K562 (cell line): Measurements from ENCODE around the gene ITGB5. TPM values are rescaled to one million over a fixed set of nuclear protein-coding genes. Genes with fewer than 3 reads are reported as not detected.

ENCODE experiments used
- ATAC-seq: fragments of 200-7000 bp; cut with Tn5 transposase; 3 replicates; pipeline ENCODE4 v1.9.1; 2020; ENCODE audit warnings: moderate library complexity
- BruUV-seq: library from RNA; stranded (reverse); fragments of 400-500 nt; replicated peaks from 2 replicates; lab custom pipeline; 2021; lab: Mats Ljungman, UMichigan
- CTCF ChIA-PET: fragments of 300-600 bp; formaldehyde crosslinking; extraction: SDS; loops from one replicate; lab custom pipeline; 2021; ENCODE audit warnings: low intra/inter-chr PET ratio; lab: Yijun Ruan, JAX
- POLR2A ChIA-PET: fragments of 300-600, 350-650 bp; sonication (Branson Sonifier 250); formaldehyde crosslinking; extraction: SDS; loops from one replicate; lab custom pipeline; 2021; ENCODE audit warnings: antibody characterized with exemption, inconsistent platforms; lab: Yijun Ruan, JAX
- DNase-seq, 4 experiments: peaks; one replicate each; pipeline versions ENCODE4 v3.0.0 to v3.0.0-alpha.2; 2011 to 2018; ENCODE audit warnings: low spot score in 3 of 4, mixed read lengths in 3 of 4; ENCODE audit errors: extremely low read depth in 1 of 4
- FAIRE-seq: peaks from 2 replicates; lab custom pipeline; 2011; peaks lifted over from hg19 to GRCh38; lab: Jason Lieb, UNC
- H2AFZ ChIP-seq: 2 replicates; pipeline ENCODE4 v1.6.0; 2011; ENCODE audit warnings: low read depth, low read length, control low read depth, inconsistent platforms
- H3K27ac ChIP-seq: fragments of 200-600 bp; 3 replicates; pipeline ENCODE4 v1.8.0; 2011; ENCODE audit warnings: low read depth, mild to moderate bottlenecking, control low read depth, inconsistent platforms, low read length, moderate library complexity, mixed read lengths; ENCODE audit errors: extremely low read depth
- H3K27me3 ChIP-seq, 2 experiments: fragments of 300-600 bp in 1 of 2; 2 replicates in 1 of 2; 3 replicates in 1 of 2; pipeline versions ENCODE4 v1.6.0 to v1.8.0; 2011; ENCODE audit warnings: inconsistent platforms in 2 of 2, low read length in 2 of 2, mild to moderate bottlenecking in 1 of 2, mixed read lengths in 1 of 2, moderate library complexity in 1 of 2; ENCODE audit not compliant: control insufficient read depth in 2 of 2, insufficient read depth in 2 of 2
- H3K36me3 ChIP-seq: fragments of 300-600 bp; 3 replicates; pipeline ENCODE4 v1.8.0; 2011; ENCODE audit warnings: mild to moderate bottlenecking, low read length, inconsistent platforms; ENCODE audit not compliant: control insufficient read depth, insufficient read depth
- H3K4me1 ChIP-seq, 2 experiments: fragments of 200-600 bp in 1 of 2; replicated peaks in 1 of 2; 2 replicates in 1 of 2; 3 replicates in 1 of 2; pipeline versions ENCODE4 v1.5.1 to v1.8.0; 2011; ENCODE audit warnings: inconsistent platforms in 2 of 2, low read length in 2 of 2, mild to moderate bottlenecking in 1 of 2, mixed read lengths in 1 of 2, moderate library complexity in 1 of 2; ENCODE audit not compliant: control insufficient read depth in 2 of 2, insufficient read depth in 2 of 2
- H3K4me2 ChIP-seq: 2 replicates; pipeline ENCODE4 v1.6.1; 2011; ENCODE audit warnings: low read length, control low read depth, inconsistent platforms, mixed read lengths; ENCODE audit not compliant: insufficient read depth
- H3K4me3 ChIP-seq: fragments of 200-600 bp; sonication (generic), shearing (Covaris generic); 2 replicates; pipeline ENCODE4 v1.5.1; 2016; ENCODE audit warnings: control low read depth, inconsistent platforms
- H3K79me2 ChIP-seq: fragments of 200-600 bp; 3 replicates; pipeline ENCODE4 v1.8.0; 2011; ENCODE audit warnings: low read length, inconsistent platforms; ENCODE audit not compliant: control insufficient read depth, insufficient read depth
- H3K9ac ChIP-seq, 2 experiments: 2 replicates each; pipeline versions ENCODE4 v1.6.0 to v1.6.1; 2011; ENCODE audit warnings: low read depth in 2 of 2, low read length in 2 of 2, control low read depth in 1 of 2, inconsistent platforms in 1 of 2, mild to moderate bottlenecking in 1 of 2, mixed read lengths in 1 of 2; ENCODE audit not compliant: insufficient read depth in 1 of 2
- H3K9me1 ChIP-seq: one replicate; pipeline ENCODE4 v1.6.0; 2011; ENCODE audit warnings: inconsistent platforms, mild to moderate bottlenecking, low read length, moderate library complexity; ENCODE audit not compliant: control insufficient read depth, insufficient read depth
- H3K9me3 ChIP-seq: replicated peaks from 2 replicates; pipeline ENCODE4 v1.5.1; 2011; ENCODE audit warnings: low read depth, low read length, inconsistent platforms; ENCODE audit not compliant: control insufficient read depth, insufficient read depth
- H4K20me1 ChIP-seq: replicated peaks from 2 replicates; pipeline ENCODE4 v1.6.1; 2011; ENCODE audit warnings: low read length, inconsistent platforms, mixed read lengths; ENCODE audit not compliant: control insufficient read depth, insufficient read depth
- CHCHD3 ChIP-seq: fragments of 250-450 bp; sonication (Bioruptor Pico); IDR thresholded peaks from 2 replicates; pipeline ENCODE4 v2.1.2; 2022; ENCODE audit warnings: mild to moderate bottlenecking
- IFI16 ChIP-seq: fragments of 250-450 bp; sonication (Bioruptor Pico); IDR thresholded peaks from 2 replicates; pipeline ENCODE4 v2.1.2; 2022; ENCODE audit warnings: mild to moderate bottlenecking, inconsistent platforms
- LARP7 ChIP-seq: fragments of 450-650 bp; IDR thresholded peaks from 2 replicates; pipeline ENCODE4 v1.6.1; 2016
- LCOR ChIP-seq: sonication (generic); formaldehyde crosslinking; IDR thresholded peaks from 2 replicates; pipeline ENCODE4 v1.8.0; 2022; ENCODE audit warnings: mild to moderate bottlenecking, missing genetic modification reagents
- LEF1 ChIP-seq: fragments of 450-650 bp; IDR thresholded peaks from 2 replicates; pipeline ENCODE4 v1.6.1; 2016; ENCODE audit warnings: mild to moderate bottlenecking
- MAZ ChIP-seq, 2 experiments: fragments of 450-650 bp in 1 of 2; sonication (generic) in 1 of 2; formaldehyde crosslinking; IDR thresholded peaks in 1 of 2; conservative IDR thresholded peaks in 1 of 2; 2 replicates each; pipeline versions ENCODE4 v1.4.0 to v1.5.0; 2020; ENCODE audit warnings: mild to moderate bottlenecking in 1 of 2, missing genetic modification reagents in 1 of 2
- NFE2 ChIP-seq: IDR thresholded peaks from 2 replicates; pipeline ENCODE4 v1.6.1; 2014; ENCODE audit warnings: antibody characterized with exemption, low read depth
- NFE2L1 ChIP-seq: fragments of 450-650 bp; IDR thresholded peaks from 2 replicates; pipeline ENCODE4 v1.6.1; 2016; ENCODE audit warnings: missing genetic modification characterization, low read depth, mild to moderate bottlenecking, missing compliant biosample characterization, moderate library complexity, borderline replicate concordance
- RBM39 ChIP-seq: fragments of 200-400 bp; formaldehyde crosslinking; optimal IDR thresholded peaks from 2 replicates; pipeline ENCODE3; 2018; ENCODE audit warnings: low read depth, low read length
- RUNX1 ChIP-seq: sonication (generic); IDR thresholded peaks from 2 replicates; pipeline ENCODE4 v1.6.1; 2016; ENCODE audit warnings: antibody characterized with exemption, low read depth
- SMARCA5 ChIP-seq: fragments of 450-650 bp; IDR thresholded peaks from 2 replicates; pipeline ENCODE4 v1.6.1; 2016
- TEAD4 ChIP-seq, 2 experiments: sonication (generic) in 1 of 2; formaldehyde crosslinking in 1 of 2; IDR thresholded peaks; 2 replicates each; pipeline versions ENCODE4 v1.6.1 to v1.8.0; 2012 to 2022; ENCODE audit warnings: borderline replicate concordance in 1 of 2, inconsistent platforms in 1 of 2, low read length in 1 of 2, mild to moderate bottlenecking in 1 of 2, missing genetic modification reagents in 1 of 2
- WGBS: fragments of 100-300 bp; shearing (Covaris generic); methylation state at CpG from one replicate; pipeline ENCODE4 v1.1.6; 2016; ENCODE audit warnings: low coverage, mixed read lengths; ENCODE audit not compliant: insufficient coverage; ENCODE audit errors: missing lambda C conversion rate; 5-methylcytosine and 5-hydroxymethylcytosine counted together
- in situ Hi-C: fragments of 300-500 bp; cut with MboI; formaldehyde crosslinking; loops from 4 replicates; pipeline ENCODE4 v1.15.0; 2018; ENCODE audit warnings: inconsistent platforms, mixed read lengths
- intact Hi-C: fragments of 100-400 bp; cut with micrococcal nuclease; formaldehyde crosslinking; loops from 2 replicates; pipeline ENCODE4 v1.14.2; 2022
- polyA plus RNA-seq, 8 experiments: library from polyadenylated mRNA; depleted of rRNA in 4 of 8; stranded (reverse) in 5 of 8; unstranded in 3 of 8; fragments of >200 nt; fragmentation: Nextera tagmentation in 2 of 8; fragmentation: Illumina TruSeq in 1 of 8; extraction: Ambion mirVana in 2 of 8; extraction: Trizol in 1 of 8; gene quantifications; 2 replicates each; pipeline versions ENCODE4 v1.2.1 to v1.2.3, GENCODE V29; 2011 to 2014; ENCODE audit warnings: inconsistent platforms in 1 of 8, missing spikeins in 1 of 8
- total RNA-seq, 7 experiments: library from RNA; depleted of rRNA in 6 of 7; stranded (reverse); fragments of >200 nt in 6 of 7; fragmentation: Illumina TruSeq in 2 of 7; extraction: Trizol in 2 of 7; gene quantifications; 2 replicates each; pipeline versions ENCODE4 v1.2.1 to v1.2.3, GENCODE V29; 2011 to 2021; ENCODE audit warnings: low replicate concordance in 1 of 7
- TF ChIP-seq, protein P1 (sequence below): fragments of 450-650 bp; IDR thresholded peaks from 2 replicates; pipeline ENCODE4 v1.7.1; 2018; ENCODE audit warnings: mild to moderate bottlenecking, low read depth; ENCODE audit not compliant: partially characterized antibody
- TF ChIP-seq, protein P2 (sequence below): sonication (generic); IDR thresholded peaks from 2 replicates; pipeline ENCODE4 v1.6.1; 2016
- TF ChIP-seq, protein P3 (sequence below): IDR thresholded peaks from 2 replicates; pipeline ENCODE4 v1.6.1; 2011; ENCODE audit warnings: borderline replicate concordance, low read depth, mild to moderate bottlenecking, moderate library complexity, low read length; ENCODE audit not compliant: insufficient read depth, poor library complexity, severe bottlenecking
- TF ChIP-seq, protein P4 (sequence below): fragments of 250-450 bp; sonication (Bioruptor Pico); IDR thresholded peaks from 2 replicates; pipeline ENCODE4 v1.9.0; 2021; ENCODE audit warnings: mild to moderate bottlenecking

ITGB5 gene
- total and polyA plus RNA-seq, 9 of the 15 experiments (the other 6 are each of a cell fraction or from before 2014, with no cell fraction given) = 1.7 to 46.8 (median 9.9) TPM

DNA sequence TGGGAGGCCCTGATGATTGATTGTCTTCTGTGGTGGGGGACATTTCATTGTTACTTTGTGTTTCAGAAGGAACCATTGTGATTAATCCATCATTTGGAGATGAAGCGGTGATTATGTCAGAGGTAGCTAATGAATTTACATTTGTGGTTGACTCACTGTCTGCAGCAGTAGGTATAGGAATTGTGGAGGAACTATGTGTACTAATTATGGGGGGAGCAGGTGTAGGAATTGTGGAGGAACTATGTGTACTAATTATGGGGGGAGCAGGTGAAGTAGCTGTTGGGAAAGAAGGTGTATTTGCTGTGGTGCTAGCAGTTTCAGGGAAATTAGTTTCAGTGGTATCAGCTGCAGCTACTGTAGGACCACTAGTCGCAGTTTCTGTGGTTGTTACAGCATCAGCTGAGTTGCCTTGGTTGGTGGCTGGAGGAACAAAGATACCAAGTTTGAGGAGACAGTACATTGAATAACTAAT, 40.4 kb upstream of the ITGB5 start:
- no peak overlapping the region for H3K4me3 ChIP-seq
- ATAC-seq (no peak), DNase-seq (no peak), FAIRE-seq (no peak)
- no peaks in the 10 kb centered on the region for H3K9me1 ChIP-seq
- H3K9ac ChIP-seq = no peak overlapping the region
- no peaks in the 10 kb centered on the region for H3K27me3 ChIP-seq
- CTCF ChIA-PET = no interaction called here
- H3K9me3 ChIP-seq = no peaks in the 10 kb centered on the region
- in situ Hi-C loops = loop anchor here (10.0 kb wide), 1 partner anchor 657 kb away; no protein-coding TSS in a partner anchor
- POLR2A ChIA-PET = interaction anchor here (0.5 kb wide), 1 partner anchor 667 kb away, joined by 4 read pairs; no protein-coding TSS in a partner anchor
- WGBS = 0% methylated on average over 2 of the region's 2 CpGs
- intact Hi-C loops = loop anchor here (2.0 to 5.0 kb wide), 3 partner anchors 60 to 655 kb away; no protein-coding TSS in a partner anchor
- H3K36me3 ChIP-seq = no peaks in the 10 kb centered on the region
- no peak overlapping the region for H3K27ac ChIP-seq
- no peak overlapping the region for H2AFZ ChIP-seq
- BruUV-seq = no TSS peak
- H3K79me2 ChIP-seq = no peaks in the 10 kb centered on the region
- no peaks in the 10 kb centered on the region for H3K4me1 ChIP-seq
- no peaks in the 10 kb centered on the region for H4K20me1 ChIP-seq
- H3K4me2 ChIP-seq = no peak overlapping the region
- TF ChIP-seq MAZ (CRISPR knock-in tag; conservative IDR thresholded peaks at IDR 0.05 in 1 of 2, IDR thresholded peaks at IDR 0.05 in 1 of 2) (no peak), LEF1 (no peak), SMARCA5 (no peak), LCOR (CRISPR knock-in tag) (no peak), RUNX1 (no peak), NFE2 (no peak), NFE2L1 (tag) (no peak), TEAD4 (IDR thresholded peaks at IDR 0.05; ENCODE audit: low read length) (no peak), TEAD4 (CRISPR knock-in tag; IDR thresholded peaks at IDR 0.05; ENCODE audit: borderline replicate concordance) (no peak), RBM39 (no peak), CHCHD3 (no peak), LARP7 (no peak), IFI16 (no peak)
- TF ChIP-seq, protein P1, sequence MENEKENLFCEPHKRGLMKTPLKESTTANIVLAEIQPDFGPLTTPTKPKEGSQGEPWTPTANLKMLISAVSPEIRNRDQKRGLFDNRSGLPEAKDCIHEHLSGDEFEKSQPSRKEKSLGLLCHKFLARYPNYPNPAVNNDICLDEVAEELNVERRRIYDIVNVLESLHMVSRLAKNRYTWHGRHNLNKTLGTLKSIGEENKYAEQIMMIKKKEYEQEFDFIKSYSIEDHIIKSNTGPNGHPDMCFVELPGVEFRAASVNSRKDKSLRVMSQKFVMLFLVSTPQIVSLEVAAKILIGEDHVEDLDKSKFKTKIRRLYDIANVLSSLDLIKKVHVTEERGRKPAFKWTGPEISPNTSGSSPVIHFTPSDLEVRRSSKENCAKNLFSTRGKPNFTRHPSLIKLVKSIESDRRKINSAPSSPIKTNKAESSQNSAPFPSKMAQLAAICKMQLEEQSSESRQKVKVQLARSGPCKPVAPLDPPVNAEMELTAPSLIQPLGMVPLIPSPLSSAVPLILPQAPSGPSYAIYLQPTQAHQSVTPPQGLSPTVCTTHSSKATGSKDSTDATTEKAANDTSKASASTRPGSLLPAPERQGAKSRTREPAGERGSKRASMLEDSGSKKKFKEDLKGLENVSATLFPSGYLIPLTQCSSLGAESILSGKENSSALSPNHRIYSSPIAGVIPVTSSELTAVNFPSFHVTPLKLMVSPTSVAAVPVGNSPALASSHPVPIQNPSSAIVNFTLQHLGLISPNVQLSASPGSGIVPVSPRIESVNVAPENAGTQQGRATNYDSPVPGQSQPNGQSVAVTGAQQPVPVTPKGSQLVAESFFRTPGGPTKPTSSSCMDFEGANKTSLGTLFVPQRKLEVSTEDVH = no peak
- TF ChIP-seq, protein P2, sequence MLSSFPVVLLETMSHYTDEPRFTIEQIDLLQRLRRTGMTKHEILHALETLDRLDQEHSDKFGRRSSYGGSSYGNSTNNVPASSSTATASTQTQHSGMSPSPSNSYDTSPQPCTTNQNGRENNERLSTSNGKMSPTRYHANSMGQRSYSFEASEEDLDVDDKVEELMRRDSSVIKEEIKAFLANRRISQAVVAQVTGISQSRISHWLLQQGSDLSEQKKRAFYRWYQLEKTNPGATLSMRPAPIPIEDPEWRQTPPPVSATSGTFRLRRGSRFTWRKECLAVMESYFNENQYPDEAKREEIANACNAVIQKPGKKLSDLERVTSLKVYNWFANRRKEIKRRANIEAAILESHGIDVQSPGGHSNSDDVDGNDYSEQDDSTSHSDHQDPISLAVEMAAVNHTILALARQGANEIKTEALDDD = no peak
- TF ChIP-seq, protein P3, sequence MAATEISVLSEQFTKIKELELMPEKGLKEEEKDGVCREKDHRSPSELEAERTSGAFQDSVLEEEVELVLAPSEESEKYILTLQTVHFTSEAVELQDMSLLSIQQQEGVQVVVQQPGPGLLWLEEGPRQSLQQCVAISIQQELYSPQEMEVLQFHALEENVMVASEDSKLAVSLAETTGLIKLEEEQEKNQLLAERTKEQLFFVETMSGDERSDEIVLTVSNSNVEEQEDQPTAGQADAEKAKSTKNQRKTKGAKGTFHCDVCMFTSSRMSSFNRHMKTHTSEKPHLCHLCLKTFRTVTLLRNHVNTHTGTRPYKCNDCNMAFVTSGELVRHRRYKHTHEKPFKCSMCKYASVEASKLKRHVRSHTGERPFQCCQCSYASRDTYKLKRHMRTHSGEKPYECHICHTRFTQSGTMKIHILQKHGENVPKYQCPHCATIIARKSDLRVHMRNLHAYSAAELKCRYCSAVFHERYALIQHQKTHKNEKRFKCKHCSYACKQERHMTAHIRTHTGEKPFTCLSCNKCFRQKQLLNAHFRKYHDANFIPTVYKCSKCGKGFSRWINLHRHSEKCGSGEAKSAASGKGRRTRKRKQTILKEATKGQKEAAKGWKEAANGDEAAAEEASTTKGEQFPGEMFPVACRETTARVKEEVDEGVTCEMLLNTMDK = no peak
- TF ChIP-seq, protein P4, sequence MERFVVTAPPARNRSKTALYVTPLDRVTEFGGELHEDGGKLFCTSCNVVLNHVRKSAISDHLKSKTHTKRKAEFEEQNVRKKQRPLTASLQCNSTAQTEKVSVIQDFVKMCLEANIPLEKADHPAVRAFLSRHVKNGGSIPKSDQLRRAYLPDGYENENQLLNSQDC (CRISPR knock-in tag) = no peak
